ENCODE results near the gene GXYLT1. TPM values are rescaled to one million over a fixed set of nuclear protein-coding genes. Genes with fewer than 3 reads are reported as not detected.
A peak's percentile ranks its signal among the peaks of the same experiment; 100 is the strongest.

Gene GXYLT1
- total and polyA plus RNA-seq, 2 of the 13 experiments (the other 11 are each of a cell fraction or from before 2014, with no cell fraction given), result 7.8 to 17.0 TPM

DNA sequence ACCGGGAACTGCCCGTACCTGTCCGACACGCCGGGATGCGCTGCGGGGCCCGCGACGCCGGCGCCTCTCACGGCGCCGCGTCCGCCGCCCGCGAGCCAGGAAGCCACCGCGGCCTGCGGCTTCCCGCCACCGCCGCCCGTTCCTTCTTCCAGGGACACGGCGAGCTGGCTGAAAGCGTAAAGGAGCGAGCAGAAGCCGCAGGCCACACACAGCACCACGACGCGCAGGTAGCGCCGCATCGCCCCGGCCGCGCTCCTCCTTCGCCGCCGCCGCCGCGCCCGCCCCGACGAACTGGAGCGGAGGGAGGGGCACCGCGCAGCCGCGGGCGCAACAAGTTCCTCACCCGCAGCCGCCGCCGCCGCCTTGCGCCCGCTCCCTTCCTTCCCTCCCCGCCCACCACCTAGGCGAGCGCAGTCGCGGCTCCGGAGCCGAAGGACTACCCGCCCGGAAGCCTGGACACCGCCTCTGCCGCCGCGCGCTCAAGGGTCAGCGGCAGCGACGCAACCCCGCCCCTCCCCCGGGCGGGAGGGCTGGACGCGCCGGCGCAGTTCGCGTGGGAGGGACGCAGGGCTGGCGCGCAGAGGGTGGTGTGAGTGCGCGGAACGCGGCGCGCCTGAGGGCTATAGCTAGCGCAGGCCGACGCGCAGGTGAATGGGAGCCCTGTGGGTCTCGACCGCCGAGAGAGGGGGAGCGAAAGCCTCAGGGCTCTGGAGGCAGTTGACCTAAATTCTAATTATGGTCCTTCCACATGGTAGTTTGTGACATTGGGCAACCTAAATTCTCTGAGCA, at the start of gene GXYLT1 (continued):
- no peak for TF ChIP-seq ATF7 (IDR thresholded peaks at IDR 0.05)
- peak; percentile 69 for TF ChIP-seq ATF7 (CRISPR knock-in tag; IDR thresholded peaks at IDR 0.05)
- no peak for TF ChIP-seq SRSF9 (IDR thresholded peaks at IDR 0.05; ENCODE audit: borderline replicate concordance, insufficient read depth, low read depth, low read length, poor library complexity, severe bottlenecking)
- no peak; the same call in 1 of the 2 replicates for TF ChIP-seq ZSCAN20 (CRISPR knock-in tag; IDR thresholded peaks at IDR 0.05; ENCODE audit: borderline replicate concordance)
- TF ChIP-seq, protein P1, sequence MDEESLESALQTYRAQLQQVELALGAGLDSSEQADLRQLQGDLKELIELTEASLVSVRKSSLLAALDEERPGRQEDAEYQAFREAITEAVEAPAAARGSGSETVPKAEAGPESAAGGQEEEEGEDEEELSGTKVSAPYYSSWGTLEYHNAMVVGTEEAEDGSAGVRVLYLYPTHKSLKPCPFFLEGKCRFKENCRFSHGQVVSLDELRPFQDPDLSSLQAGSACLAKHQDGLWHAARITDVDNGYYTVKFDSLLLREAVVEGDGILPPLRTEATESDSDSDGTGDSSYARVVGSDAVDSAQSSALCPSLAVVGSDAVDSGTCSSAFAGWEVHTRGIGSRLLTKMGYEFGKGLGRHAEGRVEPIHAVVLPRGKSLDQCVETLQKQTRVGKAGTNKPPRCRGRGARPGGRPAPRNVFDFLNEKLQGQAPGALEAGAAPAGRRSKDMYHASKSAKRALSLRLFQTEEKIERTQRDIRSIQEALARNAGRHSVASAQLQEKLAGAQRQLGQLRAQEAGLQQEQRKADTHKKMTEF (CRISPR knock-in tag; IDR thresholded peaks at IDR 0.05), result peak; percentile 94
- TF ChIP-seq RAD21 (CRISPR knock-in tag; IDR thresholded peaks at IDR 0.05), result no peak; the same call in 1 of the 2 replicates
- no peak for TF ChIP-seq ZNF83 (CRISPR knock-in tag; IDR thresholded peaks at IDR 0.05; ENCODE audit: borderline replicate concordance)
- no peak for TF ChIP-seq ZNF557 (CRISPR knock-in tag; IDR thresholded peaks at IDR 0.05)
- TF ChIP-seq, protein P2, sequence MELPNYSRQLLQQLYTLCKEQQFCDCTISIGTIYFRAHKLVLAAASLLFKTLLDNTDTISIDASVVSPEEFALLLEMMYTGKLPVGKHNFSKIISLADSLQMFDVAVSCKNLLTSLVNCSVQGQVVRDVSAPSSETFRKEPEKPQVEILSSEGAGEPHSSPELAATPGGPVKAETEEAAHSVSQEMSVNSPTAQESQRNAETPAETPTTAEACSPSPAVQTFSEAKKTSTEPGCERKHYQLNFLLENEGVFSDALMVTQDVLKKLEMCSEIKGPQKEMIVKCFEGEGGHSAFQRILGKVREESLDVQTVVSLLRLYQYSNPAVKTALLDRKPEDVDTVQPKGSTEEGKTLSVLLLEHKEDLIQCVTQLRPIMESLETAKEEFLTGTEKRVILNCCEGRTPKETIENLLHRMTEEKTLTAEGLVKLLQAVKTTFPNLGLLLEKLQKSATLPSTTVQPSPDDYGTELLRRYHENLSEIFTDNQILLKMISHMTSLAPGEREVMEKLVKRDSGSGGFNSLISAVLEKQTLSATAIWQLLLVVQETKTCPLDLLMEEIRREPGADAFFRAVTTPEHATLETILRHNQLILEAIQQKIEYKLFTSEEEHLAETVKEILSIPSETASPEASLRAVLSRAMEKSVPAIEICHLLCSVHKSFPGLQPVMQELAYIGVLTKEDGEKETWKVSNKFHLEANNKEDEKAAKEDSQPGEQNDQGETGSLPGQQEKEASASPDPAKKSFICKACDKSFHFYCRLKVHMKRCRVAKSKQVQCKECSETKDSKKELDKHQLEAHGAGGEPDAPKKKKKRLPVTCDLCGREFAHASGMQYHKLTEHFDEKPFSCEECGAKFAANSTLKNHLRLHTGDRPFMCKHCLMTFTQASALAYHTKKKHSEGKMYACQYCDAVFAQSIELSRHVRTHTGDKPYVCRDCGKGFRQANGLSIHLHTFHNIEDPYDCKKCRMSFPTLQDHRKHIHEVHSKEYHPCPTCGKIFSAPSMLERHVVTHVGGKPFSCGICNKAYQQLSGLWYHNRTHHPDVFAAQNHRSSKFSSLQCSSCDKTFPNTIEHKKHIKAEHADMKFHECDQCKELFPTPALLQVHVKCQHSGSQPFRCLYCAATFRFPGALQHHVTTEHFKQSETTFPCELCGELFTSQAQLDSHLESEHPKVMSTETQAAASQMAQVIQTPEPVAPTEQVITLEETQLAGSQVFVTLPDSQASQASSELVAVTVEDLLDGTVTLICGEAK (IDR thresholded peaks at IDR 0.05), result no peak
- TF ChIP-seq, protein P2 (CRISPR knock-in tag; IDR thresholded peaks at IDR 0.05), result 0 out of 2 replicates have a peak, but pooled peaks have one; percentile 66
- TF ChIP-seq CCDC6 (CRISPR knock-in tag; IDR thresholded peaks at IDR 0.05), result peak; percentile 77
- TF ChIP-seq ZNF34 (CRISPR knock-in tag; IDR thresholded peaks at IDR 0.05; ENCODE audit: borderline replicate concordance), result peak; percentile 60; the same call in 1 of the 2 replicates
- no peak for TF ChIP-seq ZNF674 (CRISPR knock-in tag; IDR thresholded peaks at IDR 0.05; ENCODE audit: low read depth)
- no peak for TF ChIP-seq FOXK2 (IDR thresholded peaks at IDR 0.05)
- TF ChIP-seq, protein P3, sequence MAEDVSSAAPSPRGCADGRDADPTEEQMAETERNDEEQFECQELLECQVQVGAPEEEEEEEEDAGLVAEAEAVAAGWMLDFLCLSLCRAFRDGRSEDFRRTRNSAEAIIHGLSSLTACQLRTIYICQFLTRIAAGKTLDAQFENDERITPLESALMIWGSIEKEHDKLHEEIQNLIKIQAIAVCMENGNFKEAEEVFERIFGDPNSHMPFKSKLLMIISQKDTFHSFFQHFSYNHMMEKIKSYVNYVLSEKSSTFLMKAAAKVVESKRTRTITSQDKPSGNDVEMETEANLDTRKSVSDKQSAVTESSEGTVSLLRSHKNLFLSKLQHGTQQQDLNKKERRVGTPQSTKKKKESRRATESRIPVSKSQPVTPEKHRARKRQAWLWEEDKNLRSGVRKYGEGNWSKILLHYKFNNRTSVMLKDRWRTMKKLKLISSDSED (CRISPR knock-in tag; IDR thresholded peaks at IDR 0.05), result no peak
- no peak for TF ChIP-seq ZBTB21 (CRISPR knock-in tag; IDR thresholded peaks at IDR 0.05)
- no peak for TF ChIP-seq SNAPC2 (CRISPR knock-in tag; IDR thresholded peaks at IDR 0.05)

Measured in HepG2 (cell line).